OCI-M2 (cell line): Measurements from ENCODE around the gene PCDHB15.
"Not testable (repeated sequence)": the region's sequence is repeated elsewhere in the genome, so short reads cannot be mapped to it uniquely, and the experiment has no call there.

ENCODE experiments used
- DNase-seq: peaks from one replicate; lab custom pipeline; 2025; ENCODE audit not compliant: unreplicated experiment; lab: John Stamatoyannopoulos, UW

The PCDHB15 gene

DNA sequence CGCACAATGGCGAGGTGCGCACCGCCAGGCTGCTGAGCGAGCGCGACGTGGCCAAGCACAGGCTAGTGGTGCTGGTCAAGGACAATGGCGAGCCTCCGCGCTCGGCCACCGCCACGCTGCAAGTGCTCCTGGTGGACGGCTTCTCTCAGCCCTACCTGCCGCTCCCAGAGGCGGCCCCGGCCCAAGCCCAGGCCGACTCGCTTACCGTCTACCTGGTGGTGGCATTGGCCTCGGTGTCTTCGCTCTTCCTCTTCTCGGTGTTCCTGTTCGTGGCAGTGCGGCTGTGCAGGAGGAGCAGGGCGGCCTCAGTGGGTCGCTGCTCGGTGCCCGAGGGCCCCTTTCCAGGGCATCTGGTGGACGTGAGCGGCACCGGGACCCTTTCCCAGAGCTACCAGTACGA, 2.2 kb downstream of the PCDHB15 start:
- DNase-seq: not testable (repeated sequence)

DNA sequence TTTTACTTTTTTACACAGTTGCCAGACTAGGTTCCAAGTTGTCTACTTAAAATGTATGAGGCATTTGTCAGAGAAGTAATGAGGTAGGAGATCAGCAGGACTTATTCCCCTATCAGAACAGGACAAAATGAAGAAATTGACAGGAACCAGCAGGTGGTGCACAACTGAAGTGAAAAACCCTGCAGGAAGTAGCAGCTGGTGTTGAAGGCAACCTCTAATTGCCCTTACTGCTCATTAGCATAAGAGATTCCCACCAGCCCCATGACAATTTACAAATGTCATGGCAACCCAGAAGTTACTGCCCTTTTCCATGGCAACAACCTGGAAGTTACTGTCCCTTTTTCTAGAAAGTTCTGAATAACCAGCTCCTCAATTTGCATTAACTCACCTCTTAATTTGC, 5.4 kb downstream of the PCDHB15 start:
- DNase-seq: no peak

- no peak for DNase-seq
These were observed 13.3 kb downstream of the PCDHB15 start for GRCh38 chr5:141258464-141258863.

- DNase-seq: no peak
These were observed 13.8 kb downstream of the PCDHB15 start for GRCh38 chr5:141258948-141259347.

GRCh38 chr5:141260458-141261237, 15.5 kb downstream of the PCDHB15 start:
- DNase-seq: no peak

DNA sequence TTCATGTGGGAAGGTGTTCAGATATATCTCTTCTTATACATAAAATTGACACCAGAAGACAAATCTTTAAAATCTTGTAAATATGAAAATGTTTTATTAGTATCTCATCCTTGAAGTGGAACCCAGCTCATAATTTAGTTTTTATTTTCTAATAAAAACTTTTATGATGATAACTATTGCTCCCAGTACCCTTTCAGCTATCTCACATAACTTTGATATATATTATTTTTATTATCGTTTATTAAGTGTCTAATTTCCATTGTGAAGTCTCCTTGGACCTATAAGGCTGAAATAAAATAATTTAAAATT, 16.0 kb downstream of the PCDHB15 start:
- no peak for DNase-seq

- DNase-seq: no peak
These were observed 24.0 kb downstream of the PCDHB15 start for GRCh38 chr5:141269195-141269594.

GRCh38 chr5:141272906-141273305, 27.7 kb downstream of the PCDHB15 start:
- no peak for DNase-seq

DNA sequence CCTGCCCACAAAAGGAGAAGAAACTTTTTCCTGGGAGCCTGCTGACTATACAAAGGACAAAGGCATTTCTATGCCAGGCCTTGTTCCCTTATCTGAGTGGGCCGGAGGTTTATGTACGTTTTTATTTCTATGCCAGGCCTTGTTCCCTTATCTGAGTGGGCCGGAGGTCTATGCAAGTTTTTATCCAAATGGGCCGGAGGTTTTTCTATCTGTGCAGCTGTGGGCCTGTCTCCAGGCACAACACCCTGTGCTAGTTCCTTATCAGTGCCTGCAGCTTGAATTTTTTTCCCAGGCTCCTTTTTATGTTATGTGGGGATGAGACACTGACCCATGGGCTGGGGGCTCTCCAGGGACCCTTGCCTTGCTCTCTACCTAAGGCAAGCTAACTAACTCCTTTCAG, 53.2 kb downstream of the PCDHB15 start:
- peak; percentile 31 for DNase-seq
